ENCODE measurements around the gene RHO.

GRCh38 chr3:129524081-129524480 lies 4.4 kb upstream of the RHO start:
- TF ChIP-seq CTCF (IDR thresholded peaks at IDR 0.05; ENCODE audit: low read depth, low read length): no peak
- TF ChIP-seq EZH2phosphoT487 (IDR thresholded peaks at IDR 0.05; ENCODE audit: low read depth): no peak

Measured in OCI-LY3 (cell line).